GM18861 (cell line): Measurements from ENCODE around the gene THSD4.

ENCODE experiments used
- ATAC-seq: cut with Tn5 transposase; IDR thresholded peaks from one replicate; pipeline ENCODE4 v1.9.1; 2021; ENCODE audit not compliant: unreplicated experiment

THSD4 gene

DNA sequence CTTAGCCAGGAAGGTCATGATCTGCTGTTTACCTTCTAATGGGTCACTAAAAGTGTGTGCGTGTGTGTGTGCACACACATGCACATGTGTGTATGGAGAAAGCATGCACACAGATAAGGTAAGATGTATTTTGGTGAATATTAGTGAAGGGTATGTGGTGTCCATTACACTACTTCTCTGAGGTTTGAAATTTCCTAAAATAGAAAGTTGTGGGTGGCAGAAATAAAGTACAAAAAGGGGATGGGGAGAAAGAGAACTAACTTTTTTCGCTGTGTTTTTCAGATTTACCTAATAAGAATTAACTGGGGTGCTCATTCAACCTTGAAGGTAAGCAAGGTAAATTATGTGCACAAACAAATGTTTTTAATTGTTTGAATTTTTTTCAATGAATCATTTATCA is 670.7 kb downstream of the THSD4 start:
- no peak for ATAC-seq

DNA sequence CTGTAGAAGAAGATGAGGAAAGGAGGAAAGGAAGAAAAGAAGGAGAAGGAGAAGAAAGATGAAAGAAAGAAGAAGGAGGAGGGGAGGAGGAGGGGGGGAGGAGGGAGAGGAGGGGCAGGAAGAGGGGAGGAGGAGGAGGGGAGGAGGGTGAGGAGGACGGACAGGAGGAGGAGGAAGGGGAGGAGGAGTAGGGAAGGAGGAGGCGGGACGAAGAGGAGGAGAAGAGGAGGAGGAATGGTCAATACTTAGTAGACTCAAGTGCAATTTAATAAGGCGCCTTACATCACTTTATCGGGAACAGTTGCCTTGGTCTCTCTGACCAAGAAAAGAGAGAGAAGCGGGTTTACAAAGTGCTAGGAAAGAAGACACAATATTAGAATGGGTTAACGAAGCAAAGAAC is 671.4 kb downstream of the THSD4 start:
- ATAC-seq, result no peak

DNA sequence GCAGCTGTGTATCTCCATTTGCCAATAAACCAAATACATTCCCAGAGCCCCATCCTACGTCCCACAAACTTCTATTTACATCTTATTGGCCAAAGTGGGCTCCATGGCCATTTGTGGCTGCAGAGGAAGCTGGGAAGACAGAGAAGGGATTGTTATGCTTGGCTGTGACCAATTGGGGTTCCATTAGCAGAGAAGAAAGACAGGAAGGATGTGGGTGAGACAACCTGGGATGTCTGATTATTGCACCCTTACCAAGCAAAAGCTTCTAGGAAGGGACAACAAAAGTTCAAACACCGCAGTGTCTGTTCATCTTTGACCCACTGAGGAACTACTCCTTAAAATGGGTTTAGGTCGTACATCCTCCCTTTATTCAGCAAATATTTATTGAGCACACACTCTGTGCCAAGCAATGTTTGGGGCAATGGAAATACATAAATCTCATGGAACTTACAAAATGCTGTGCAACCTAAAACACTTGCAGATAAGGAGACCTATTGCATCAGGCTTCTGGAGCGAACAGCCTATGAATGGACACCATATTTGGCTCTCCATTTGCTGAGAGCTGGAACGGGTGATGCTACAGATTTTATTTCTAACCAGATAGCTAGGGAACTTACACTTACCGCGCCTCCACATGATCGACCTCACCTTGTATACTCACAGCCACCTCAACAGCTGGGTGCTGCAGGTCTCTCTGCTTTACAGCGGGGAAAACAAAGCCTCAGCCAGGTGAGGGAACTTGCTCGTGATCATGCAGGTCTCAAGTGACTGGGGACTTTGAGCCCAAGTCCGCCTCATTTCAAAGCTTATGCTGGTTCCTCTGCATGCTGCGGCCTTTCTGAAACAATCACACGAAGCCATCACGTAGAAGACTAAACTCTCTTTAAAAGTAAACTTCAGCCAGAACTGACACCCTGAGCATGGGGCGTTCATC is 673.6 kb downstream of the THSD4 start:
- ATAC-seq, result no peak

DNA sequence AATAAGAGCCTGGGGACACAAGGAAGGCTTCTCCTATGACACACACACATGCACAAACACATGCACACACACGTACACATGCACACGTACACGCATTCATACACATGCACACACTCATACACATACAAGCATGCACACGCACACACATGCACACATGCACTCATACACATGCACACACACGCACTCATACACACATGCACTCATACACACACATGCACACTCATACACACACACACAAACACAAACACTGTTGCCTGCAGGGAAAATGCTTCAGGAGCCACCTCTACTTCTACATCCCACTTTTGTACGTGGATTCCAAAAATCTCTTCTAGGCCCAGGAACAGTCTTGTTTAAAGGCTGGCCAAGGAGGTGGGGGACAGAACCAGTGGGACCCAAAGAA is 674.3 kb downstream of the THSD4 start:
- ATAC-seq, result no peak

DNA sequence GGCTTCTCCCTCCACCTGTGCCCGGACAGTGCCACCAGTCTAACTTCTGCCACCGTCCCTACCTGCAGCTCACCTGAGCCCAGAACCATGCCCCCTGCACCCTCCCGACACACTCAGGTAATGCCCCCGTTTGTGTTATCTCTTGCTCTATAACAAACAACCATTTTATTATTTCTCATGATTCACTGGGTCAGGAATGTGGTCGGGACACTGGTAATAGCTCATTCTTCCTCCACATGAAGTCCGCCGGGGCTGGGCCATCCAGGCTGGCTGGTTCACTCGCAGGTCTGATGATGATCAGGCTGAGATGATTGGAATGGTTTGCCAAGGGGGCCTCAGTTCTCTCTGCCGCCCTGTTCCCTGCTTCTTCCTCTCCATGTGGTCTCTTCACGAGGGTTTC is 674.8 kb downstream of the THSD4 start:
- no peak for ATAC-seq

DNA sequence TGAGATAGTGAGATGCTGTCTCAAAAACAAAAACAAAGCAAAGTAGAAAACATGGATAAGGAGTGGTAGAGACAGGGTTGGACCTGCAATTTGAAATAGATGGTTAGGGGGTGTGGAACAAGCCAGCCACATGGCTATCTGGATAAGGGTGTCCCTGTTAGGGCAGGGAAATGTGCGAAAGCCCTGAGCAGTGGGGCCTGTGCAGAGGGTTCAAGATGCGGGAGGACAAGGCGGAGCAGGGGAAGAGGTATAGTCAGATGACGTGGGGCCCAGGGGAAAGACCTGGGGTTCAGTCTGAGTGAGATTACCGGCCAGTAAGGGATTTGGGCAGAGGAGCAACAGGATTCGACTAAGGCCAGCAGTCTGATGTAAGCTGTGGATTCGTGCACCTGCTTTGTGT is 676.7 kb downstream of the THSD4 start:
- ATAC-seq, result no peak

DNA sequence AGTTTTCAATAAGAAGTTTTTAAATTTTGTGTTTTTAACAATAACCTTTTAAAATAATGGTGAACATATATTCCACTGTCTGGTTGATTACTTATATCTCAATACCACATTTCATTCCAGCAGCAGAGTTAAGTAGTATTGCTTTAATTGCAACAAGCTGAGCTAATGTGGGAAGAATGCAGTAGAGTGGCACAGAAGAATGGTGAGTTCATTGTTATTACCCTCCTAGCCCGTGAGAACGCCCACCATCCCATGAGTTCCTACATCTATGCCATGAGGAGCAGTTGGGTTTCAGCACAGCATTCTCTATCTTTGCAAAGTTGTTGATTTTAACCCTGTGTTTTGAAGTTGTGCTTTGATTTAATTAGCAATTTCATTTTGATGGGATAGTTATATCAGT is 677.2 kb downstream of the THSD4 start:
- ATAC-seq, result no peak

DNA sequence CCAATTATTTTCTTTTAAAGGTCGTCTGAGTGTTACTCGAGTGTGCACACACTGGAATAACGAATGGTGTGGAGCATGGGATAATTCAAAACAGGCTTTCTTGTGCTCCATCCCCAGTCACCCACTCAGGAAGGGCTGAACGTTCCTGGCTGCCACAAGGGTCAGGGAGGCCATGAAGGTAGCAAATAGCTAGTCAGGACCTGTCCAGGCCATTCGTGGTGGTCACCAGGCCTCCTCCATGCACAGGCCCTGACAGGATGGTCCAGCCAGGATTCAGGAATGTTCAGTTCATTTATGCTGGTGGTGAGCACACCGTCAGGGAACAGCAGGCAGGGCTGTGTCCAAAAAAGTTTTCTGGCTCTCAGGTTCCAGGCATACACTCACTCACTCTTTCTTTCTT is 683.4 kb downstream of the THSD4 start:
- no peak for ATAC-seq

DNA sequence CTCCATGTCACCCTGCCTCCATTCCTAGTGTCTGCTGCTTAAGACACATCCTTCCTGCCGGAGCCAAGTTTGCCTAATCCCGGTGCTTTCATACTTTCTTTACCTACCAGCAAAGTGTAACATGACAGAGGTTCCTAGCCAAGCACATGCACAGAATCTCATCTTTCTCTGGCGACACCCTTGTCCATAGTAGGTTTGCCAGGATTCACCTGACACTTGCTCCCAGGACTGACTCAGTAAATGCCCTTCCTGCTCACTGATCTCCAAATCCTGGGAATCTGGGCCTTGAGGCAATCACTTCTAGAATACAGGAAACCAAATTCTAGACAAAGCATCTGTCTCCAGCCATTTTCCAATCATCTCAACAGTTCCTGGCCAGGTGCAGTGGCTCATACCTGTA is 684.9 kb downstream of the THSD4 start:
- ATAC-seq, result no peak

DNA sequence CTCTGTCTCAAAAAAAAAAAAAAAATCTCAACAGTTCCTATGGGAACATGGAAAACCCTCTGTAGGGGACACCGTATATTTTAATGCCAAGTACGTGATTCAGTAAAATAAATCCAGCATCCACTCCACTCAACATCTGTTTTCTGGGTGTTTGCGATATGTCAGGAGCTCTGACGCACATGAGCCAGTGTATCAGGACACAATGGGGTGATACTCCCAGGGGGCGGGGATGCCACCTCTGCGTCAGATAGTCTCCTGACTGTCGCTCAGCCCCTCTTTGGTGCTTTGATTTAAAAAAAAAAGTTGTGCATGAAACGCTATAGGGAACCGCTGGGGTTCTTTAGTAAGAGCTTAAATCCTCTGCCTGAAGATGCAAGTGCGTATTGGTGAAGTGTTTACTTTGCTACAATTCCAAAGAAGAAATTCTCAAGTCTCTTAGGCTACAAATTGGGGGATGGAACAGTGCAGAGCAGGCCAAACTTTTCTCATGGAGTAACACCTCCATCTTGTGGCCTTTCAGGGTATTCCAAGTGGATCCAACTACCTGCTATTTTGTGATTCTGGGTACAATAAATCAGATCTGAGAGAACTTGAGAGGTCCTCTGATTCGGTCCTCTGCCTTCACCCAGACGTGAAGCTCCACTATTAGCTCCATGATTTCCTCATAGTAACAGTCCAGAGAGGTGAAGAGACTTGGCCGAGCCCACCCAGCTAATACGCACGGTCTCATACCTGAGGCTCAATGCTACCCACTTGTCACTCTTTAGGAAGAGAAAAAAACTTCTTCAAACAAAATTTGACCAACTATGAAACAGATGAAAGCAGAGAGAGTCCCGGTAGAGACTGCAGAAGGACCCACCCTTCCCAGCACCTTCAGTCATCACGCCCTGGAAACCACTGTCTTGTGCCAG is 685.8 kb downstream of the THSD4 start:
- no peak for ATAC-seq

DNA sequence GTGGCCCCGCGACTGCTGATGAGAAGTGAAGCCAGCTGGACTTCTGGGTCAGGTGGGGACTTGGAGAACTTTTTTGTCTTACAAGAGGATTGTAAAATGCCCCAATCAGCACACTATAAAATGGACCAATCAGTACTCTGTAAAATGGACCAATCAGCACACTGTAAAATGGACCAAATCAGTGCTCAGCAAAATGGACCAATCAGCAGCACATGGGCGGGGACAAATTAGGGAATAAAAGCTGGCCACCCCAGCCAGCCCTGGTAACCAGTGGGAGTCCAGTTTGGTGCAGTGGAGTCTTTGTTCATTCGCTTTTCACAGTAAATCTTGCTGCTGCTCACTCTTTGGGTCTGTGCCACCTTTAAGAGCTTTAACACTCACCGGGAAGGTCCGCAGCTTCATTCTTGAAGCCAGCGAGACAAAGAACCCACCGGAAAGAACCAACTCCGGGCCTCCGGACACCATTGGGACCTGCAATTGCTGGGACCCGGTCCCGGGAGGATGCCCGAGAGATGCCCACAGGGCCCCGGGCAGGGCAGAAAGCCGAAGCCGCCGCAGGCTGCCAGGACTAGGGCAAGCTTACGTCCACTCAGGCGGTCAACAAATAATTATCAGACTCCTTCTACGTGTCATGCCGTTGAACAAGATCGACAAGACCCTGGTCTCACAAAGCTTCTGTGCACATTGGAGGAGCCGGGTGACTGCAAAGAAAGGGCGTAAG is 686.8 kb downstream of the THSD4 start:
- no peak for ATAC-seq

DNA sequence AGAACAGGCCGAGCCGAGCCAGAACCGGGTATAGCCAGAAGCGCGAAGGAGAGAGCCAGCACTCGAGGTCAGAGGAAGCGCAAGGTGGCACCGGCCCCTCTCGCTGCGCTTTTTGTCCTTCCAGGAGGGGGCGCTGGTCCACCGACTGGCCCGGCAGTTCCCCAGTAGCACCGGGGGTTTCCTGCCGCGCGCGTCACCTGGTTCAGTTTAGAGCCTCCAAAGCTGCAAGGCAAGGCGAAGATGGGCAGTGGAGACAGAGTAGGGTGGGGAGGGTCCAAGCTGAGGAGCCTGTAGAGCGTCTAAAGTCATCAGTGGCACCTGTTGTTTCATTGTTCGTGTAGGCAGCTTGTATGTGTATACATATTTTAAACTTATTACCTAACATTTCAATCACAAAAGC is 687.5 kb downstream of the THSD4 start:
- no peak for ATAC-seq

DNA sequence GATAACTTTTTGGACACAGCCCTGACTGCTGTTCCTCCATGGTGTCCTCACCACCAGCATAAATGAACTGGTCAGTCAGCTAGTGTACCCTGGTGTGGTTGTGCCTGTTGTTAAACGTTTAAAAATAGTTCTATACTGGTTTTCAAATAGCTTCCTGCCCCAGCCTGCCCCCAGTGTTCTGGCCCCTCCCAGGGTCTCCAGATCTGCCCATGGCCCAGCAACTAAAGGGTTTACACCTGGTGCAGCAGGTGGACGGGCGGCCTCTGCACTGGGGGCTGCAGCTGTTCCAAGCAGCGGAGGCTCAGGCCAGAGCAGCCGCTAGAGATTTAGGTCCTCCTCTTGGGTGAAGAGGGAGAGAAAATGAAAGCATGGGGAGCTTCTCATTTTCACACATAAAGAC is 689.0 kb downstream of the THSD4 start:
- ATAC-seq, result no peak

DNA sequence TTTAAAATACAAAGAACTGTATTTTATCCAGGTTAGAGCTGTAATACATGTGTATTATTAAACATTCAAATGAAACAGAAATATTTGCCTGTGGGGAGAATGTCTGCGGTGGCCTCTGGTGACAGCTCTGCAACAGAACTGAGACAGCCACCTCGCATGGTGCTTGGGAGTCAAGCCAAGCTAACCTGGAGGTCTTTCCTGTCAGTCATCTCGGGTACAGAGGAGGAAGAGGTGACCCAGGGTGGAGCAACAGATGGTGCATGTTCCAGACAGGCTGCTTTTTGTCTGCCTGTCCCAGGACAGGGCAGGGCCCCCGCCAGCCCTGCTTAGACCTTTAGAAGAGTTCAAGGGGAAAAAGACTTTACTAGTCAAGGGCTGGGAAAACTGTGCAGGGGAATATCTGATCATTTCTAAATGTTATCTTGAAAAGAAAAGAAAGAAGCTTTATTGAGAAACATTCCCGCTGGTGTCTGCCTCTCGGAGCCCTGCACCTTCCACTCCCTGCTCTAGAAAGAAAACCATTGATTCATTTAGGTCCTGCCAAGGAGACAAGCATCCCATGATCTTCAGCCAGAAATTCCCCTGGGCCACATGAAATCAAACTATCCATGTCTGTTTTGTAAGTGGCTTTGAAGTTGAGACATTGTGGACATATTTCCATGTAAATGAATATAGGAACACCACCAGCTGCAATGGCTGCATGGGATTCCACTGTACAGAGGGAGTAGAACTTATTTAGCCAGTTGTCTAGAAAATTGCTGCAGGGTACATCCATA is 689.6 kb downstream of the THSD4 start:
- no peak for ATAC-seq

DNA sequence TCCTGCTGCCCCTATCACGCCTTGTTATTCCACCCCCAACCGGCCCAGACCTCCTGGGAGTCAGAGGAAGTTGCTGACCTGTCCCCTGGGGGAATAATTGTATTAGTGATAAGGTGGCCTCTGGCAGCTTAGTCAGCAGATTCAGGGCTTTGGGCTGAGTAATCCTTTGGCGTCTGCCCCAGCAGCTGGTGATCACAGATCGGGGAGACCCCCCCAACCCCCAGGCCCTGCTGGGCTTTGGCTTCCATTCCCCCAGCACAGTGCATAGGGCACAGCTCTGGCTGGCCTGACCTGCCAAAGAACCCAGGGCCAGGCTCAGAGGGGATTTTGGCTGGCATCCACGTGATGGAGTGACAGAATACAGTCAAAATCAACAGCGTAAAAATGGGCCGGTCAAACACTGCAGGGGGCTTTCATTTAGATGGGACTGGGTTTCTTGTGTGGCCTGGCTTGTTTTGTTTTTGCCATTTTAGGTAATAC is 691.2 kb downstream of the THSD4 start:
- ATAC-seq, result no peak

DNA sequence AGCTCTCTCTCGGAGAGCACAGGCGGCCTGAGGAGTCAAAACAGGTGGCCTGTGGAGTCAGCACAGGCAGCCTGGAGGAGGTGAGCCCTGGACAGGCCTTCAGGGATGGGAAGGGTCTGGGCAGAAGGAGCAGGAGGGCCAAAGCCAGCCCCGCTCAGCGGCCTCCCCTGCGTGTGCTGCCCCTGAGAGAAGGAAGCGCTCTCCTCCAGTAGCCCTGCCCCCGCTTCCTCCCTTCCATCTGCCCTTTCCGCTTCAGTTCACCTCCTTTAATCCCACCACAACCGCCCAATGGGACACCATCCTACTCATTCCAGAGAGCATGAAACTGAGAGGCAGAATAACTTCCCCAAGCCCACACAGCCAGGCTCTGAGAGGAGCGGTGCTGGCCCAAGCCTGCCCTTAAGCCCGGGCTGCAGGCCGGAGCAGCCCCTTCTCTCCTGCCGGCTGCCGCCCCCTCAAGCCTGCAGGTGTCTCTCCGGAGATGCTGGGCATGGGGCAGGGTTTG is 691.9 kb downstream of the THSD4 start:
- ATAC-seq, result no peak

DNA sequence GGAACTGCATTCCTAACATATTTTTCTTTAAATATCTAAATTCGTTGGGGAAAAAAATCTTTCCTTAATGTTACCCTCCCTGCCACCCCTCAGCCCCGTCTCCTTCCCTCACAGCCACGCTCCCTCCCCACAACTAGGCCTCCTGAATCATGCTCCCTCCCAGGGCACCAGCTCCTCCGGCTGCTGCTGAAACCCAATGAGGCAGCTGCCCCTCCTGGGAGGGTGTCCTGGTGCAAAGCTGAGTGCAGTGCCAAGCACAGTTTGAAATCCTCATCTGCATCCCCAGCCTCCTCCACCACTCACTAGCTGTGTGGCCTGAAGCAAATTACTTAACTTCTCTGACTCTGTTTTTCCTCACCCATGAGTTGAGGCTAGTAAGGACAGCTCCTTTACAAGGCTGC is 692.4 kb downstream of the THSD4 start:
- ATAC-seq, result no peak

DNA sequence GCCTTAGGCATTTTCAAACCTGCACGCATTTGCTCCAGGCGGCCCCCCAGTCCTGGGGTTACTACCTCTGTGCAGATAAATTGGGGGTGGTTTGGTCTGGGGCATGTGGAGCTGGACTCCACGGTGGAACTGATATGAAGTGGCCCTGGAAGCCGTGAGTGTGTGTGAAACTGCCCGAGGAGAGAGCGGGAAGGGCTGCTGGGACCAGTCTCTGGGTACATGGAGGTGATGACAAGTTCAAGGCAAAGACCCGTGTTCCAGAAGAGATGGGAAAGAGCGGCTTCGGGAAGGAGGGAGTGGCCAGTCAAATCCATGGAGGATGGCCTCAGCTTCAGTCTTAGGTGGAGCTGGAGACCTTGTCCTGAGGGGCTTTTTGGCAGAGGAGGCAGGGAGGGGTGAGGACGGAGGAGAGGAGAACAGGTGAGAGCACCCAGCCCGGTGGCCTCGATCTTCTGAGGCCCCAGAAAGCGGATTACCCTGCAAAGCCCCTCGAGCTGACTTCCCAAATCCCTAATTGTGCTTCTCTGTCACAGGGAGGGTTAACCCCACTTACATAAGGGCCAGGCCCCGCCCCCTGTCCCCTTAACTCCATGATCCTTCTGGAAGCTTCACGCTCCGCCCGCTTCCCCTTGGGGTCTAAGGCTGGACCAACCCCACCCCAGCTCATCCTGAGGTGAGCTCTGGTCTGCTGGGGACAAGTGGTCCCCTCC is 693.2 kb downstream of the THSD4 start:
- ATAC-seq, result no peak

DNA sequence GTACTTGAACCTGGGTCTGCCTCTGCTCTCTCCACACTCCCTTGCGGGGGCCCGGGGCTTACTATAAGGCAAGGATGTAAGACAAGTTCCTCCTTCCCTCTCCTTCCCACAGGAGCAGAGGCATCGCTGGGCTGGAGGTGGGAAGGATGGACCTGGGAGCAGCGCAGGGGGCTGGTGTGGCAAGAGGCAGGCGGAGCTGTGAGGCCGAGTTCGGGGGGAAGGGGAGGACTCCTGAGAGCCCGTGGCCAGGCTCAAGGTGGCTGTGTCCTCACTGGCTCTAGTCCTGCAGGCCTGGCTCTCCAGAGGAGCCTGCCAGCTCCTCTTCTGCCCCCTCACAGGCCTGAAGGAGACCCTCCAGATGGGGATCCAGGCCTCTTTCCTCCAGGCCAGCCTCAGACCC is 694.1 kb downstream of the THSD4 start:
- ATAC-seq, result no peak
